Stimulated activated CD8-positive, alpha-beta memory T cell treated with anti-CD3 and anti-CD28 coated beads, Interleukin-4, amount 100 ng/mL, for 1 hour (primary cell): ENCODE data around the gene CFAP61.

Experiments used
- DNase-seq, 2 donors: peaks; one replicate each; pipeline ENCODE4 v3.0.0-alpha.2; 2020; ENCODE audit warnings: low read depth in 2 of 2, low spot score in 1 of 2

CFAP61 gene

DNA sequence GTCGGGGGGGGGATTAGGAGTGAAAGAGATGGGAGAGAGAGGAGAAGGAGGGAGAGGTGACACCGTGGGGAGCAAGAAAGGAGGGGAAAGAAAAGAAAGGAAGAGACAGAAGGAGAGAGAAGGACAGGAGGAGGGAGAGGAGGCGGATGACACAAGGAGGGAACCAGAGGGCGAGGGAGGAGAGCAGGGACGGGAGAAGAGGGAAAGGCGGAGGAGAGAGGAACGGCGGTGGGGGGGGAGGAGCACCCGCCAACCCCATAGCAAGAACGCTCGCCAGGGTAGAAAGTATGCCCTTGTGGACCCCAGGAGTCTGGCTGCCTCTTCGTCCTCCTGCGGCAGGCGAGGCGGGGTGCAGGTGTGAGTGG, 311.1 kb downstream of the CFAP61 start:
- no peak for DNase-seq

DNA sequence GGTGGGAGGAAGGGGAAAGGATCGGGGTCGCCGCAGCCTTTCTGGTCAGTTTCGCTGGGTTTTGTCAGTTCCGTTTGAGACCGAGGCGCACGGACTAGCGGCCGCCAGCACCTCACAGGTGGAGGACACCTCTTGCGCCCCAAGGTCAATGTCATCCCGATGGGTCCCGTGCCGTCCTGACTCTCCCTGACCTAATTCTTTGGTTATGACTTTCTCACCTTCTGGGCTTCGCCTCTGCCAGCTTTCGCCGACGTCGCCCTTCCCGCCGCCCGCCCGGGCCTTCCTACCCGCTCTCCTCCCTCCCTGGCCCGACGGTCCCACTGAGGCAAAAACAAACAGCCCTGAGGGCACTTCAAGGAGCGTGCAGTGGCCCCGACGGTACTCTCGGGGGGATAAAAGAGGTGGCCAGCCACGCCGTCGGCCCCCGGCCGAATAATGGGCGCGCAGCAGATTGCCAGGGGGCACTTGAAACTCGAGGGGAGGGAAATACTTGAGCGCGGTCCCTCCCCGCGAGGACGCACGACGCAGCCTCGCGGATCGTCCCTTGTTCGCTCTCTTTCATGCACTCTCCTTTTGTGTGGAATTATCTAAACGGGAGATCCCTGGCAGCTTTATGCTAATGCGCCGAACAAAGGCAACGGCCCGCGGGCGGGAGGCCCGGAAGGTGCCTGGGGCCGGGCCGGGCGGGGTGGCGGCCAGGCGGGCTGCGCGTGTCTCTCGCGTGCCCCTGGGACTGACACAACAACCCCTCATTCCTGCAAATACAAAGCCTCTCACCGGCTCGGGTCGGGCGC, 311.7 kb downstream of the CFAP61 start:
- DNase-seq, result no peak

DNA sequence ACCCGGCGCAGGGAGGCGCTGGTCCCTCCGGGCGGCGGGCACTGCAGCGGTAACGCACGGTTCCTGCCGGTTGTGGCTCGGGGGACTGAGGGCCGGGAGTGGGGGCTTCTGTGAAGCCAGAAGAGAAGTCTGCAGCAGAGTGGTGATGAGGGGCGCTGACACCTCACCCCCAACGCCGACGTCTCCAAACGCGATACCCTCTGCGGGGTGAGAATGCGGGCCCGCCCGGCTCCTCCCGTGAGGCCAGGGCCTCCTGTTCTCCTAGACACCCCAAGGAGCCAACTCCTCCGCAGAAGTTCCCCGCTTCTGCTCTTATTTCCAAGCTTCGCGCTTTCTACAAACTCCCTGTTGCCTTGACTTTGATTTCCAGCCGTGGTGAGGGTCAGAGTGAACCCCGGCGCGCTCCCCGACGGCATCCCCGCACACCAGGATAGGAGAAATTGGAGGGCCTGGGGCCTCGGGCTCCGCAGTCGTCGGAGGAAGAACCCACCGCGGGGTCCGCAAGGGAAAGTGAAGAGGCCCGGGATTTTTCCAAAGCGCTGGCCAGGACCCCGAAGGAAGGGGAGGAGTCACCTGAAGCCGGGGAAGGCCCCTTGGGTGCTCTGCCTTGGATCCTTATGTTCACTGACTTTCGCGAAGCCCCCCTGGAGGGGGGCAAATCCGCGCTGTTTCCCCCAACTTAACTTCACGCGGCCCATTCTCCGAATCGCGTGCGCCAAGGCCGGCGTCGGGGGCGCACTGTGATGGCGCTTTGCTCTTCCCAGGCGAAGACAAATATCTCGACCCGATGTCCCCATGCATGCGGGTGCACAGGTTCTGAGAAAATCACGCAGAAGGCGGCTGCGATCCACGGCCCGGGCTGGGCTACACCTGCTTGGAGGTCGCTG, 312.5 kb downstream of the CFAP61 start:
- DNase-seq, result no peak

DNA sequence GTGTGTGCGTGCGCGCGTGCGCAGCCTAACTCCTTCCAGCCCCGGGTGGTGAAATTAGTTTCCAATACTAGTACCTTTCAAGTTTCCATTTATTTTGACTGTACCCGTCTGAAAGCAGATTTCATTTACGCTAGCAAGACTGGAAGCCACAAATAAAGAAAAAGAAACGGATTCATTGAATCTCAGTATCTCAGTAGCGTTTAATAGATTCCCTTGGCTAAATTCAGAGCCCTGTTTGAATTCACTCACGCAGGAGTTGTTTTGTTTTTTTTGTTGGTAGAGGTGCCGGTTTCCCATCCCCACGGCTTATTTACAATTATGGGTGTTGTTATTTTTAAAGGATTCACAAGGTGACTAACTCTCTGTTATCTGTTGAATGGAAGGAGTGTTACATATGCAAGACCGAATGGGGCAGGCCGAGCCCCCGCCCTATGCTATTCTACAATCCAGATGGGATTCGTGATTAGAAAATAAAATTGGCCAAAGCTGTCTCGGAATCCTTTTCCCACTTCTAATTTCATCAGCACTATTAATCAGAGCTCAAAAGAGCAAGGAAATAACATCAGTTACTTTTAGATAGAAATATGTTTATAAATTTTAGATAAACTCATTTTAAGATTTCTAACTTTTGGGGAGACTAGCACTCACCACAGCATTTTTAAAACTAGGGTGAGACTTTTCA, 313.3 kb downstream of the CFAP61 start:
- DNase-seq, result no peak

DNA sequence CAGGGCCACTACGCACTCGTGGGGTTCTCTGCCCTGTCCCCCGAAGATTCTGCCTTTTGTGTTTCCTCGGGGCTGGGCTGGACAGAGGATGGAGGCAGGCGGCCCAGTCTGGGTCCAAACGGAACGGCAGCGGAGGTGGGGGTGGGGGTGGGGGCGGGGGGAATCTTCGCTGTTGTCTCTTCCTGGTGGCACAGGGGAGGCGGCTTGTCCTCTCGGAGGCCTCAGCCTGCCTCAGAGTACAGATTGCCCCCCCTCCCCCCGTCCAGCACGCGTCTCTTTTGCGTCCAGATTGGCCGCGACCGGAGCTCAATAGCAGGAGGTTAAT, 314.2 kb downstream of the CFAP61 start:
- DNase-seq, result no peak

DNA sequence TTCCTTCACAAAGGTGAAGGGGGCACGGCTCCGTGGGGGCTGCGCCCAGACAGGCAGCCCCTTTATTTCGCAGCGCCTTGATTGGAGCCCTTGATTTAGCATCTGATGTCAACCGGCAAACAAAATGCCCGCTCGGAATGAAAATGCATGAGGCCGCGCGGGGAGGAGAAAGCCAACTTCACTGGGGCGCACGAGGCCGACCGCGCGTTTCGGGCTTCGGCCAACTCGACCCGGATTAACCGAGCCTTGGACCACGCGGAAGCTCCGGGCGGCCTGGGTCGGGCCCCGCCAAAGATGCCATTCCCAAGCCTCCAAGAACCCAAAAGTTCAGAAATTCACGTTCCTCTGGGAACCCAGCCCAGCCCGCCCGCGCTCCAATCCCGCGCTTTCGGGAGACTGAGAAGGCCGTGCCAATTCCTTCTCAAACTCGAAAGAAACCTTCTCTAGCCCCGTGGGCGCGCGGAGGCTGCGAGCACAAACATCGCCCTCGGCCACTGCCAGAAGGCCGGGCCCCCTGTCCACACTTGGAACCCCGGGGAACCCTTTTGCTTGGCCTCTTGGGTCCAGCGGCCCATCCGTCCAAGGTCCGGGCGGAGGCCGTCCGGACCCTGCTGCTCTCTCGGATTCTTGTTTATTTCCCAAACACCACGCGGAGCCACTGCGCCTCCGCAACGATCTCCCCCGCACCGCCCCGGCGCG, 314.7 kb downstream of the CFAP61 start:
- no peak for DNase-seq

DNA sequence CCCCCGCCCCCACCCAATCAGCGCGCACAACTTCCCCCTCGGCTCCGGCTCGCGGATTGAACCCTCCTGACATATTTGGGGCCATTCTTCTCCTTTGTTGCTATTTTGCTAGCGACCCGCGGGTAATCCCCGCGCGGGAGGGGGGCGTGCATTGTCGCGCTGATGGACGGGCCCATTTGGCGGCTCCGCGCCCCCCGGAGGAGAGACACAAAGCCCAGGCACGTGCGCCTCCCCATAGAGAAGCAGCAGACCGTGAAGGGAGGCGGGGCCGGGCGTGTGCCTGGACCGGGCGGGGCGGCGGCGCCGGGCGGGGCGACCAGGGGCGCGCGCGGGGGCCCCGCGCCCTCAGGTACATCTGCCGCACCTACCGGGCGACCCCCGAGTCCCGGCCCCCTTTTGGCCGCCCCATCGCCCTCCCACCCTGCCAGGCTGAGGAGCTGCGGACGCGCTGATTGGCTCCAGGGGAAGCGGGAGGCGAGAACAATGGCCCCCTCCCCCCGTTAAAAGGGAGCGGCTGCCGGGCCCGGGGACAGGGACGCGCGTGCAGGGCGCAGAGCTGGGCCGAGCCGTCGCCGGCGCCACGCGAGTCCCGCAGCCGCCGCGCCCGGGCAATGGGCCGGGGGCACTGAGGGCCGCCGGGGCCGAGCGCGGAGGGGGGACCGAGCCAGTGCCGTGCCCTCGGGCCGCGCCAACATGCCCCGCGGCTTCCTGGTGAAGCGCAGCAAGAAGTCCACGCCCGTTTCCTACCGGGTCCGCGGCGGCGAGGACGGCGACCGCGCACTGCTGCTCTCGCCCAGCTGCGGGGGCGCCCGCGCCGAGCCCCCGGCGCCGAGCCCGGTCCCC, 315.5 kb downstream of the CFAP61 start, which contains the start of gene INSM1:
Gene INSM1, plus strand, starts transcription at position 530 of the 843 bp plus-strand sequence. Its CDS starts 164 bp downstream, at position 694.
- no peak for DNase-seq

DNA sequence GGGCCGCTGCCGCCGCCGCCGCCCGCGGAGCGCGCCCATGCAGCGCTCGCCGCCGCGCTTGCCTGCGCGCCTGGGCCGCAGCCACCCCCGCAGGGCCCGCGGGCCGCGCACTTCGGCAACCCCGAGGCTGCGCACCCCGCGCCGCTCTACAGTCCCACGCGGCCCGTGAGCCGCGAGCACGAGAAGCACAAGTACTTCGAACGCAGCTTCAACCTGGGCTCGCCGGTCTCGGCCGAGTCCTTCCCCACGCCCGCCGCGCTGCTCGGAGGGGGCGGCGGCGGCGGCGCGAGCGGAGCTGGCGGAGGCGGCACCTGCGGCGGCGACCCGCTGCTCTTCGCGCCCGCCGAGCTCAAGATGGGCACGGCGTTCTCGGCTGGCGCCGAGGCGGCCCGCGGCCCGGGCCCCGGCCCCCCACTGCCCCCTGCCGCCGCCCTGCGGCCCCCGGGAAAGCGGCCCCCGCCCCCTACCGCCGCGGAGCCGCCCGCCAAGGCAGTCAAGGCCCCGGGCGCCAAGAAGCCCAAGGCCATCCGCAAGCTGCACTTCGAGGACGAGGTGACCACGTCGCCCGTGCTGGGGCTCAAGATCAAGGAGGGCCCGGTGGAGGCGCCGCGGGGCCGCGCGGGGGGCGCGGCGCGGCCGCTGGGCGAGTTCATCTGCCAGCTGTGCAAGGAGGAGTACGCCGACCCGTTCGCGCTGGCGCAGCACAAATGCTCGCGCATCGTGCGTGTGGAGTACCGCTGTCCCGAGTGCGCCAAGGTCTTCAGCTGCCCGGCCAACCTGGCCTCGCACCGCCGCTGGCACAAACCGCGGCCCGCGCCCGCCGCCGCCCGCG, 316.3 kb downstream of the CFAP61 start:
- DNase-seq, result no peak

DNA sequence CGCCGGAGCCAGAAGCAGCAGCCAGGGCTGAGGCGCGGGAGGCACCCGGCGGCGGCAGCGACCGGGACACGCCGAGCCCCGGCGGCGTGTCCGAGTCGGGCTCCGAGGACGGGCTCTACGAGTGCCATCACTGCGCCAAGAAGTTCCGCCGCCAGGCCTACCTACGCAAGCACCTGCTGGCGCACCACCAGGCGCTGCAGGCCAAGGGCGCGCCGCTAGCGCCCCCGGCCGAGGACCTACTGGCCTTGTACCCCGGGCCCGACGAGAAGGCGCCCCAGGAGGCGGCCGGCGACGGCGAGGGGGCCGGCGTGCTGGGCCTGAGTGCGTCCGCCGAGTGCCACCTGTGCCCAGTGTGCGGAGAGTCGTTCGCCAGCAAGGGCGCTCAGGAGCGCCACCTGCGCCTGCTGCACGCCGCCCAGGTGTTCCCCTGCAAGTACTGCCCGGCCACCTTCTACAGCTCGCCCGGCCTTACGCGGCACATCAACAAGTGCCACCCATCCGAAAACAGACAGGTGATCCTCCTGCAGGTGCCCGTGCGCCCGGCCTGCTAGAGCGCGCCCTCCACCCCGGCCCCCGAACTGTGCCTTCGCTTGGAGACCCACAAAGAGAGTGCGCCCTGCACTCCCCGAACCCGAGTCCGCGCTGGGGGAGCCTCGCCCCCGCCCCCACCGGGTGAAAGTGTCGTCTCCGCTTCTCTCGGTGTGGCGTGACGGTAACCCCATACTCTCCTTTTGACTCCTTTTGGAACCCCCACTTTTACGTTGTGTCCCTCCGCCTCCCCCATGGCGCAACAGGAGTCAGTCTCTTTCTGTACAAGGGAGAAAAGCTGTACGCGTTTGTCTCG, 317.1 kb downstream of the CFAP61 start:
- DNase-seq, result no peak

DNA sequence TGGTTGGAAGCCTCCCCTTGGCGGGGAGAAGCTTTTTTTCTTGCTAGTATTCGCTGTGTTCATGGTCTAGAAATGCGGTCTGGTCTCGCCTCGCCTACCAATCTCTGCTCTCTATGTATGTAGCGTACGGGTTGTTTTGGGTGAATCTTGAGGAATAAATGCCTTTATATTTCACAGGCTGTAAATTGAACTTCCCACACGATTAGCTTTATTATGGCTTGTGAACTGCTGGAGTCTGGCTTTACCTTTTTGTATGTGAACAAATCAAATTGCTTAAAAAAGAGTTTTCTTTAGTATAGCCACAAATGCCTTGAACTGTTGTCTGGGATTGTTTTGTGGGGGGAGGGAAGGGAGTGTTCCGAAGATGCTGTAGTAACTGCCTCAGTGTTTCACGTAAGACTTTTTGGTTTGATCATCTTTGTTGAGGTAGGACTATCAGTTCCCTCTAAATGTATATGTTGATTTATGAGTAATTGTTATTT, 317.8 kb downstream of the CFAP61 start:
- no peak for DNase-seq

DNA sequence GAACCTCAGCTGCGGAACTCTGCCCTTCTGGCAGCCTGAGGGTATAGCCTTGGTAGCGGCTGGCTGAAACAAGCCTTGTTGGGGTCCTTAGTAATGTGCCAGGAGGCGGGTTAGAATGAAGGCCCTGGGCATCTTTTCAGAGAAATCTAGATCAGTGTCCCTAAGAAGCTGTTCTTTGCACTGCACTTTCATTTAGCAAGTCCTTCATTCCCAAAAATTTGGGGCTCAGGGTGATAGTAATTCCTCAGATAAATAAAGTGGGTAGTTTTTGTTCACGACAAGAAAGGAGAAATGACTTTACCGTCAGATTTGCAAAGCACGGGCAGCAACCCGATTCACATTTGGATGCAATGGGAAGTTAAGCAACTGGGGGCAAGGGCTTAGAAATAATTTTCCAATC, 318.8 kb downstream of the CFAP61 start:
- no peak for DNase-seq

DNA sequence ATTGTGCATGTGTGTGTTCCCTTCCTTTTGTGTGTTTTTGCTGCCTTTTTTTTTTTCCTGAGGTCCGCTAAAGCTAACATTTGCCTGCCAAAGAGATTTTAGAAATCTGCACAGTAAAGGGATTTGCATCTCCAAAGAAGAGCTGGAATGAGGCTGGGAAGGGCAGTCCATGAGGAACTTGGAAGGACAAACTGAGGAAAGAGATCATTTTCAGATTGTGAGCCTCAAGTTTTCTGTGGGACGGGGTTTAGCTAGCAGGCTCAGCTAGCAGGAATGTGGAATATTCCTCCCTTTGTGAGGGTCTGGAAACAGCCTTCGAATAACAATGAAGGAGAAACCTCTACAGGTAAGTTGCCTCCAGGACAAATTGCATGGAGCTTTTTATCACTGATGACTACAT, 319.3 kb downstream of the CFAP61 start:
- no peak for DNase-seq

DNA sequence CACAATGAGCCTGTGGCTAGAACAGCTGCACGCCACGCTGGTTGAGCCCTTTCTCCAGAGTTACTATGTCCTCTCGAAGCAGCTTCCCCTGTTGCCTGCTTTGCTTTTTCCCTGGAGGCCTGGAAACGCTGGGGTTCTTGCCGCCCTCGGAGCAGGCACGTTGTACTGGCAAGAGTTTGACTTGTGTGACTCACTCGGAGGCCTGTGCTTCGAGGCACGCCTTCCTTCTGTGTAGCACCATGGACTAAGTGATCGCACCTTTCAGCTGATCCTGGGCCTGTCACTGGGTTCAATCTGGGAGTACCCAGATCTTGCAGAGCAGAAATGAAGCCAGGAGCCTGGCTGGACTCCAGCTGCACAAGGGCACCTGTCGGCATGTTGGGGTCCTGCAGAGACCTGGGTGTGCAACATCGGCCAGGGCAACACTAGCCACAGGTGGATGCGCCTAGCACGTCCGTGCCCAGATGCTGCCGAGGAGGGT, 320.8 kb downstream of the CFAP61 start:
- DNase-seq, result no peak

DNA sequence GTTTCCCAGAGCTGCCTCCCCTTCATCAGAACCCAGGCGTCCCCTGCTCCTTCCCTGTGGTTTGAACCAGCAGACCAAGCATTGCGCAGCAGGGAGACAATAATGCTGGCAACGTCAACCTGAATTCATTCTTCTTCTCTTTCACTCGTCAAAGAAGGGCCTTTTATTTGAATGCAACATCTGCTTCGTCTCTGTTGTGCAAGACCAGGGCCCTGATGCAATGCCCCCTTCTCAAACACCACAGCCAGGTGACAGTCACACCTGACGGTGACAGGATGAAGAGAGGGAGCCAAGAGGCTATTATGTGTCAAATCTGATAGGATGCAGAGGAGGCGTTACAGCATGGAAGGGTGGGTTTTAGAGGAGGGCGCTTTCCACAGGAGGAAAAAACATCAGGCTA, 323.5 kb downstream of the CFAP61 start:
- no peak for DNase-seq

DNA sequence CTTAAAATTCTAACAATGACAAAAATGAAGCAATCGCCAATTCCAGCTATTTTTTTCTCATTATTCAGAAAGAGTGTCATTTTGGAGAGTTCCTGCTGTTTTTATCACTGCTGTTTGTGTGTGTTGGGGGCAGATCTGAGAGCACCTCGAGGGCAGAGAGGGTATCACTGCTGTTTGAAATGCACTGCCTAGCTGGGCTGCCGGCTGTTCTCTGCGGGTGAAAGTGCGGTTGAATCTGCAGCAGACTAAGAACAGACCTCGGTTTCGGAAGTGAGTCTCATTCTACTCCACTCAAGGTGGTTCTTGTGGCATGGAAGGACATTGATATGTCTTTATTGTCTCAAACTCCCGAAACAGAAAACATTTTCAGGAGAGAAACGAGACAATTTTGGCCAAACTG, 333.9 kb downstream of the CFAP61 start:
- no peak for DNase-seq

DNA sequence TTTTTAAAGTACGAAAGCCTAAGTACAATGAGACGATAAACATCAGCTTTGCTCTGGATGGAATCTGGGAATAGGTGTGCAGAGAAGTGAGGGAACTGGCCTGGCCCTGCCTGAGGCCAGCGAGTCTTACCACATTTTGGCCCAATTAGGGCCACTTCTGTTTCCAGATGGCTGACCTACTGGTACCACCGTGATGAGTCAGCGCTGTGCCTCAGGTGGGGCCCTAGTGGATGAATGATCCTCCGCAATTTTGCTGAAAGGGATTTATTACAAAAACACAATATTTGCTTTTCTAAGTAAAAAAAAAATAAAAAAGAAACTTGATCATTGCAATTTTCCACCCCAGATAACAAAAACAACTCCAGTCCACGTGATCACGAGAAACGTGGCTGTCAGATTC, 338.1 kb downstream of the CFAP61 start:
- DNase-seq, result no peak

DNA sequence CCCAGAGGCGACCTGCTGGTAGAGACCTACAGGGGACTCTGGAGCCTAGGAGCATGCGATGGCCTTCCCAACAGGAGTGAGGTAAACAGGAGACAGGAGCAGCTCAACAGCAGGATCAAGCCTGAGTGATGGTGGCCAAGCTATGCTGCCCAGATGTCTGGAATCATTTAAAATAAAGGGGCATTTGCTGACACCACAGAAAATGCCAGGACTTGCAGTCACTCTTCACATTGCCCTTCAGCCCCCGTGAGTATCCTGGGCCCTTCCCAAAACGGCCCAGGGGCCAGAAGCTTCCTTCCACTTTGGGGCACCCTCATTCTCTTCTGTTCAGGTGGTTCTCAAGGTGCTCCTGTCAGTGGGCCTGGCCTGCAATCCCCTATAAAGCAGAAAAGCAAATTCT, 338.8 kb downstream of the CFAP61 start:
- DNase-seq, result no peak

DNA sequence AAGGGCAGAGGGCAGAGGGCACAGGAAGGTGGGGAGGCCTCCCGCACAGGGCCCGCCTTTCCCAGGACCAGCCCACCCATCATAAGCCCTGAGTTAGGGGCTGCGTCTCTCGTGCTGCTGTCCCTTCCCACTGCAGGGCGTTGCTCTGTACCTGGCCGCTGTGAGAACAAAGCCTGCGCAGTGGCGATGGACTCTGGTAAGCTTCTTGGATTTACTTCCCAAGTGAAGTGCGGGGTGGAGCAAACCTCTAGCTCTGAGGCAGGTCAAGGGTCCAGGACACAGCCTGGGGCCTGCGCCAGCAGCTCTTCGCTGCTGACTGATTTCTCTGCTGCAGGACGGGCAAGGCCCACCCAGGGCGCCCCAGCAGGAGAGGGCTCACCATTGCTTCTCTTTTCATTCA, 339.4 kb downstream of the CFAP61 start:
- no peak for DNase-seq
